HepG2 (cell line): ENCODE results near the gene PSMD9. TPM values are rescaled to one million over a fixed set of nuclear protein-coding genes. Genes with fewer than 3 reads are reported as not detected.
A peak's percentile ranks its signal among the peaks of the same experiment; 100 is the strongest.

Experiments
- AKAP8 ChIP-seq: sonication (generic); formaldehyde crosslinking; IDR thresholded peaks from 2 replicates; pipeline ENCODE4 v1.5.1; 2020; ENCODE audit warnings: mild to moderate bottlenecking, missing genetic modification reagents
- ARID2 ChIP-seq: sonication (generic); formaldehyde crosslinking; IDR thresholded peaks from 2 replicates; pipeline ENCODE4 v1.8.1; 2022; ENCODE audit warnings: mild to moderate bottlenecking, missing genetic modification reagents, borderline replicate concordance
- BHLHE40 ChIP-seq: IDR thresholded peaks from 2 replicates; pipeline ENCODE4 v1.6.1; 2011; ENCODE audit warnings: low read length, improper control_type of control experiment
- CSRNP1 ChIP-seq: sonication (generic); formaldehyde crosslinking; IDR thresholded peaks from 2 replicates; pipeline ENCODE4 v1.8.1; 2023; ENCODE audit warnings: mild to moderate bottlenecking, missing genetic modification reagents
- FOSL2 ChIP-seq: sonication (generic); formaldehyde crosslinking; IDR thresholded peaks from 2 replicates; pipeline ENCODE4 v1.4.0; 2020; ENCODE audit warnings: missing genetic modification reagents
- HMG20B ChIP-seq: conservative IDR thresholded peaks from 2 replicates; pipeline ENCODE4 v1.6.1; 2016; ENCODE audit warnings: missing genetic modification reagents, missing compliant biosample characterization
- KDM1A ChIP-seq: IDR thresholded peaks from 2 replicates; pipeline ENCODE4 v1.6.1; 2016; ENCODE audit warnings: missing compliant biosample characterization
- MEIS1 ChIP-seq: sonication (generic); formaldehyde crosslinking; IDR thresholded peaks from 2 replicates; pipeline ENCODE4 v1.9.0; 2021; ENCODE audit warnings: mild to moderate bottlenecking, missing genetic modification reagents, moderate library complexity, borderline replicate concordance
- NFYB ChIP-seq: sonication (generic); formaldehyde crosslinking; IDR thresholded peaks from 2 replicates; pipeline ENCODE4 v1.4.0; 2020; ENCODE audit warnings: missing genetic modification reagents
- ONECUT2 ChIP-seq: sonication (generic); formaldehyde crosslinking; IDR thresholded peaks from 2 replicates; pipeline ENCODE4 v1.4.0; 2020; ENCODE audit warnings: missing genetic modification reagents
- THAP9 ChIP-seq: sonication (generic); formaldehyde crosslinking; IDR thresholded peaks from 2 replicates; pipeline ENCODE4; 2020; ENCODE audit warnings: missing genetic modification reagents, mild to moderate bottlenecking, borderline replicate concordance
- ZBTB1 ChIP-seq: sonication (generic); formaldehyde crosslinking; IDR thresholded peaks from 2 replicates; pipeline ENCODE4 v1.4.0; 2020; ENCODE audit warnings: missing genetic modification reagents, borderline replicate concordance
- ZBTB2 ChIP-seq: sonication (generic); formaldehyde crosslinking; IDR thresholded peaks from 2 replicates; pipeline ENCODE4 v1.8.0; 2022; ENCODE audit warnings: low read depth, missing genetic modification reagents
- ZBTB21 ChIP-seq: sonication (generic); formaldehyde crosslinking; IDR thresholded peaks from 2 replicates; pipeline ENCODE4 v1.4.0; 2020; ENCODE audit warnings: missing genetic modification reagents
- ZNF20 ChIP-seq: sonication (generic); formaldehyde crosslinking; IDR thresholded peaks from 2 replicates; pipeline ENCODE4 v1.4.0; 2020; ENCODE audit warnings: mild to moderate bottlenecking, moderate library complexity, missing genetic modification reagents
- ZNF678 ChIP-seq: sonication (generic); formaldehyde crosslinking; IDR thresholded peaks from 2 replicates; pipeline ENCODE4 v1.4.0; 2020; ENCODE audit warnings: mild to moderate bottlenecking, missing genetic modification reagents
- polyA plus RNA-seq, 8 experiments: library from polyadenylated mRNA; depleted of rRNA in 3 of 8; stranded (reverse) in 7 of 8; unstranded in 1 of 8; fragments of >200 nt; fragmentation: Illumina TruSeq in 4 of 8; extraction: Trizol in 4 of 8; gene quantifications; 2 replicates each; pipeline versions ENCODE4 v1.2.1 to v1.2.3, GENCODE V29; 2011 to 2016; ENCODE audit warnings: low read depth in 4 of 8, missing spikeins in 1 of 8, mixed read lengths in 1 of 8; ENCODE audit not compliant: insufficient read depth in 1 of 8
- total RNA-seq, 5 experiments: library from RNA; depleted of rRNA; stranded (reverse); fragments of >200 nt; fragmentation: Illumina TruSeq; extraction: Trizol; gene quantifications; 2 replicates each; pipeline ENCODE4 v1.2.3, GENCODE V29; 2016; ENCODE audit warnings: low read depth in 1 of 5
- TF ChIP-seq, protein P1 (sequence below): sonication (generic); formaldehyde crosslinking; IDR thresholded peaks from 2 replicates; pipeline ENCODE4 v1.5.1; 2020; ENCODE audit warnings: missing genetic modification reagents, mild to moderate bottlenecking, borderline replicate concordance
- TF ChIP-seq, protein P2 (sequence below): sonication (generic); formaldehyde crosslinking; IDR thresholded peaks from 2 replicates; pipeline ENCODE4 v1.4.0; 2020; ENCODE audit warnings: missing genetic modification reagents

Gene PSMD9
- total and polyA plus RNA-seq, 2 of the 13 experiments (the other 11 are each of a cell fraction or from before 2014, with no cell fraction given) = 41.4 to 61.1 TPM

DNA sequence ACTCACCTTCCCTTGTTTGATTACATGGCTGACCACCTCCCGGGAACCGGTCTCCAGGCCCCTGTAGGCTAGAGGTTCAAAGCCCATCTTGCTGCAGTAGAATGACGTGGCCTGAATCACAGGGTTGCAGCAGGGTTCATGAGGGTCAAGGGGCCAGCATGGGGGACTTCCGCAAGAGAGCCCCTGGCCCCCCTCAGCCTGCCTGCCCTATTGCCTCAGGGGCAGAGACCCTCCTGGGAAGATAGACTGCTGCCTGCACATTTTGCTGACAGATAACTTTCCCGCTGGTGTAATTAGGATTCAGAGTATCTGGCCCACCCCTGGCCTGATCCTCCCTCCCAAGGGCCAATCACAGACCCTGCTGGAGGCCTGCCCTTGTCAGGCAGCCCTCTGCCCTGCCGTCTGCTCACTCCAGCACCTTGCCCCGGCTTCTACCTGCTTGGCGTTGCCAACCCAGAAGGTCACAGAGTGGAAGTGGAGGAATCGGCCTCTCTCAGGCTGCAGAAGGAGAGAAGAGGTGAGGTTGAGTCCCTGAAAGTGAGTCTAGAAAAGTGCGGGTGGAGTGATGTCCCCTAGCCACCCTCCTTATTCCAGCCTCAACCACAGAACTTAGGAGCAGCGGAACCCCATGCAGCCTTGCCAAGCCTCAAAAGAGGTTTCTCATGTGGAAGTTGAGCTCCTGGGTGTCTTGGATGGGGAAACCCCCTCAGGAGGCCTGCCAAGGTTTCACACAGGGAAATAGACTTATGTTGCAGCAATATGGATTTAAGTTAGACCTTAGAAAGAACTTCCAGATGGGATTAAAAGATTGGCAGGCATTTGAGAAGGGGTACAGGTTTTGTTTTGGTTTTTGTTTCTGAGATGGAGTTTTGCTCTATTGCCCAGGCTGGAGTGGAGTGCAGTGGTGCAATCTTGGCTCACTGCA lies 31.0 kb upstream of the PSMD9 start (continued):
- peak; percentile 87 for TF ChIP-seq CSRNP1
- no peak for TF ChIP-seq ONECUT2 (CRISPR knock-in tag)
- TF ChIP-seq KDM1A (CRISPR knock-in tag) = peak; percentile 47; the same call in 1 of the 2 replicates
- TF ChIP-seq NFYB (CRISPR knock-in tag) = peak; percentile 35; the same call in 1 of the 2 replicates
- TF ChIP-seq ARID2 (CRISPR knock-in tag) = no peak
- TF ChIP-seq, protein P1, sequence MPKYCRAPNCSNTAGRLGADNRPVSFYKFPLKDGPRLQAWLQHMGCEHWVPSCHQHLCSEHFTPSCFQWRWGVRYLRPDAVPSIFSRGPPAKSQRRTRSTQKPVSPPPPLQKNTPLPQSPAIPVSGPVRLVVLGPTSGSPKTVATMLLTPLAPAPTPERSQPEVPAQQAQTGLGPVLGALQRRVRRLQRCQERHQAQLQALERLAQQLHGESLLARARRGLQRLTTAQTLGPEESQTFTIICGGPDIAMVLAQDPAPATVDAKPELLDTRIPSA (CRISPR knock-in tag) = no peak
- no peak for TF ChIP-seq BHLHE40
- TF ChIP-seq MEIS1 (CRISPR knock-in tag) = no peak
- peak; percentile 35; the same call in 1 of the 2 replicates for TF ChIP-seq THAP9 (CRISPR knock-in tag)
- TF ChIP-seq HMG20B (CRISPR knock-in tag) = 0 out of 2 replicates have a peak, but pooled peaks have one; percentile 40
- peak; percentile 62; the same call in 1 of the 2 replicates for TF ChIP-seq AKAP8 (CRISPR knock-in tag)
- no peak for TF ChIP-seq ZNF20 (CRISPR knock-in tag)
- TF ChIP-seq ZBTB2 (CRISPR knock-in tag) = no peak
- TF ChIP-seq FOSL2 = peak; percentile 93
- TF ChIP-seq ZBTB21 (CRISPR knock-in tag) = peak; percentile 74; the same call in 1 of the 2 replicates
- no peak for TF ChIP-seq ZNF678 (CRISPR knock-in tag)
- TF ChIP-seq, protein P2, sequence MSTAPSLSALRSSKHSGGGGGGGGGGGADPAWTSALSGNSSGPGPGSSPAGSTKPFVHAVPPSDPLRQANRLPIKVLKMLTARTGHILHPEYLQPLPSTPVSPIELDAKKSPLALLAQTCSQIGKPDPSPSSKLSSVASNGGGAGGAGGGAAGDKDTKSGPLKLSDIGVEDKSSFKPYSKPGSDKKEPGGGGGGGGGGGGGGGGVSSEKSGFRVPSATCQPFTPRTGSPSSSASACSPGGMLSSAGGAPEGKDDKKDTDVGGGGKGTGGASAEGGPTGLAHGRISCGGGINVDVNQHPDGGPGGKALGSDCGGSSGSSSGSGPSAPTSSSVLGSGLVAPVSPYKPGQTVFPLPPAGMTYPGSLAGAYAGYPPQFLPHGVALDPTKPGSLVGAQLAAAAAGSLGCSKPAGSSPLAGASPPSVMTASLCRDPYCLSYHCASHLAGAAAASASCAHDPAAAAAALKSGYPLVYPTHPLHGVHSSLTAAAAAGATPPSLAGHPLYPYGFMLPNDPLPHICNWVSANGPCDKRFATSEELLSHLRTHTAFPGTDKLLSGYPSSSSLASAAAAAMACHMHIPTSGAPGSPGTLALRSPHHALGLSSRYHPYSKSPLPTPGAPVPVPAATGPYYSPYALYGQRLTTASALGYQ = peak; percentile 34; the same call in 1 of the 2 replicates
- no peak for TF ChIP-seq ZBTB1 (CRISPR knock-in tag)
